ENCODE measurements around the gene GPRIN3.
A peak's percentile ranks its signal among the peaks of the same experiment; 100 is the strongest.
"Not testable (repeated sequence)": the region's sequence is repeated elsewhere in the genome, so short reads cannot be mapped to it uniquely, and the experiment has no call there.

The GPRIN3 gene

GRCh38 chr4:89230271-89230670 lies 77.3 kb downstream of the GPRIN3 start:
- DNase-seq (ENCODE audit: low read depth, low spot score), result no peak
- H3K27ac ChIP-seq, result no peak overlapping the region

GRCh38 chr4:89226665-89227574 lies 80.7 kb downstream of the GPRIN3 start:
- H3K27ac ChIP-seq, result peak overlapping the region; percentile 35
- peak; percentile 40 for DNase-seq (ENCODE audit: low read depth, low spot score)

- DNase-seq (ENCODE audit: low read depth, low spot score), result no peak
- H3K27ac ChIP-seq, result no peak overlapping the region
Measured at GRCh38 chr4:89222170-89222569, 85.4 kb downstream of the GPRIN3 start.

- H3K27ac ChIP-seq, result no peak overlapping the region
- DNase-seq (ENCODE audit: low read depth, low spot score), result no peak
Measured at GRCh38 chr4:89221167-89221867, 86.3 kb downstream of the GPRIN3 start.

DNA sequence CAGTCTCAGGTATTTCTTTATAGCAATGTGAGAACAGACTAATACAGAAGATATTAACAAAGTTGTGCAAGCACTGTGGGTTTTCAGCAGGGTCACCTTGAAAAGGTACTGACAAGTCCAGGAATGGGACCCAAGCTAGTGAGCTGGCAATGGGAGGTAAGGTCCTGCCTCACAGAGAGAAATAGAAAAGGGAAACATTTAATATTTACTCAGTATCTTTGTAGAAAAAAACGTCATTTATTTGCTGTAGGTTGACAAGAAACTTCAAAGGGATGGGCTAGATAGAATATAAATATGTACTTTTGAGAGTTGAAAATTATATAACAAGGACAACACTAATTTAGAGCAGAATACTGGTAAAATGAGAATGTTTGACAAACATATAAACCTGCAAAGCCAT lies 89.0 kb downstream of the GPRIN3 start:
- H3K27ac ChIP-seq, result no peak overlapping the region
- no peak for DNase-seq (ENCODE audit: low read depth, low spot score)

DNA sequence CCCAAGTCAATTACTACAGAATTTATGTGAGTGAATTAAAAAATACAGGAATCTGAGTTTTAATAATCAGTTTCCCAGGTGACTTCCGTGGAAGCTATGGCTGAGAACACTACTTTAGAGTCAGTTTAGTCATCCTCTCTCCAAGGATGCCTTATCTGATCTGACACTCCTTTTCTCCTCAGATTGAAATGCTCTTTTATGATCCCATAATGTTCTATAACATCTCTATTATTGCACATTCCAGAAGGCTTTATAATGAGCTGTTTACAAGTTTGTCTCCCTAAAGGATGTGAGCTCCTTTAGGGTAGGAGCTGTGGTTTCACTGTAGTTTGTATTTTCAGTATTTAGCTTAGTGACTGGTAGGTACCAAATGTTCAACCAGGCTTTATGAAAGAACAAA lies 90.0 kb downstream of the GPRIN3 start:
- no peak overlapping the region for H3K27ac ChIP-seq

DNA sequence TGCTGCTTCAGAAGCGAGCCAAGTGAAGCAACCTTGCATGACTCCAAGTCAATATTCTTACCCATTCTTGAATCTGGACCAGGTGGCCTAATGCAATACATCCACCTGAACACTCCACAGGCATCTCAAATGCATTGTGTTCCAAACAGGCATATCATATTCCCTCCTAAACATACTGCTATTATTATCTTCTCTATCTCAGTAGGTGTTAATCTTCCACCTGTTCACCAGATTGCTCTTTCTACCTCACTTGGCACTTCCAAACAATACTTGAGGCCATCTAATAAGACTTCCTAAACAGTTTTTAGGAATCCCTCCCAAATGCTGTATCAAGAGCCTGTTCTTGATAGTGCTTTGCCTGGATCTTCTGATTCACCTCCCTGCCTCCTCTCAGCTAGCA lies 90.7 kb downstream of the GPRIN3 start:
- no peak overlapping the region for H3K27ac ChIP-seq
- no peak for DNase-seq (ENCODE audit: low read depth, low spot score)

More for the DNA sequence above, 90.0 kb downstream of the GPRIN3 start:
- DNase-seq (ENCODE audit: low read depth, low spot score), result no peak

GRCh38 chr4:89216422-89216821 lies 91.2 kb downstream of the GPRIN3 start:
- no peak overlapping the region for H3K27ac ChIP-seq
- no peak for DNase-seq (ENCODE audit: low read depth, low spot score)

- no peak overlapping the region for H3K27ac ChIP-seq
- no peak for DNase-seq (ENCODE audit: low read depth, low spot score)
Measured at GRCh38 chr4:89215736-89216135, 91.9 kb downstream of the GPRIN3 start.

GRCh38 chr4:89214308-89214707 lies 93.3 kb downstream of the GPRIN3 start:
- DNase-seq (ENCODE audit: low read depth, low spot score), result no peak
- H3K27ac ChIP-seq, result no peak overlapping the region

- no peak overlapping the region for H3K27ac ChIP-seq
- DNase-seq (ENCODE audit: low read depth, low spot score), result no peak
Measured at GRCh38 chr4:89213382-89213701, 94.3 kb downstream of the GPRIN3 start.

- DNase-seq (ENCODE audit: low read depth, low spot score), result no peak
- no peak overlapping the region for H3K27ac ChIP-seq
Measured at GRCh38 chr4:89212666-89213381, 94.8 kb downstream of the GPRIN3 start.

GRCh38 chr4:89204624-89205023 lies 103.0 kb downstream of the GPRIN3 start:
- DNase-seq (ENCODE audit: low read depth, low spot score), result no peak
- H3K27ac ChIP-seq, result no peak overlapping the region

GRCh38 chr4:89203902-89204301 lies 103.7 kb downstream of the GPRIN3 start:
- no peak for DNase-seq (ENCODE audit: low read depth, low spot score)
- no peak overlapping the region for H3K27ac ChIP-seq

DNA sequence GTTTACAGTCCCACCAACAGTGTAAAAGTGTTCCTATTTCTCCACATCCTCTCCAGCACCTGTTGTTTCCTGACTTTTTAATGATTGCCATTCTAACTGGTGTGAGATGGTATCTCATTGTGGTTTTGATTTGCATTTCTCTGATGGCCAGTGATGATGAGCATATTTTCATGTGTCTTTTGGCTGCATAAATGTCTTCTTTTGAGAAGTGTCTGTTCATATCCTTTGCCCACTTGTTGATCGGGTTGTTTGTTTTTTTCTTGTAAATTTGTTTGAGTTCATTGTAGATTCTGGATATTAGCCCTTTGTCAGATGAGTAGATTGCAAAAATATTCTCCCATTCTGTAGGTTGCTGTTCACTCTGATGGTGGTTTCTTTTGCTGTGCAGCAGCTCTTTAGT lies 108.2 kb downstream of the GPRIN3 start:
- not testable (repeated sequence) for H3K27ac ChIP-seq; DNase-seq (ENCODE audit: low read depth, low spot score)

- no peak for DNase-seq (ENCODE audit: low read depth, low spot score)
- no peak overlapping the region for H3K27ac ChIP-seq
Measured at GRCh38 chr4:89197920-89198319, 109.7 kb downstream of the GPRIN3 start.

DNA sequence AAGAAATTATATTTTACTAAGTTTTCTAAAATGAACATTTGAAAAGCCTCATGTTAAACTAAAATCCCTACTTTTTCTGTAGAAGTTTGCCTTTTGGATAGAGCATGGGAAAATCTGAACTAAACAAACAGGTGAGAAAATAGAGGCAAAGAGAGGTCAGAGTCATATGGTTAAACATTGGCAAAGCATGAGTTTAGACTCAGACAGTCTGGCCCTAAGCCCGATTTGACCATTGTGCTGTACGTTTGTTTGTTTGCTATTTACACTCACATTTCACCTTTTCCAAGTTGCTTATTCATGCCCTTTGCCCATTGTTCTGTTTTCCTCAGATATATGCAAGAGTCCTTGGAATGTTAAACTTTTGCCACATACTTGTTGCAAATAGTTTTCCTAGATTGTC lies 110.9 kb downstream of the GPRIN3 start:
- peak overlapping the region; percentile 12 for H3K27ac ChIP-seq
- DNase-seq (ENCODE audit: low read depth, low spot score), result no peak

DNA sequence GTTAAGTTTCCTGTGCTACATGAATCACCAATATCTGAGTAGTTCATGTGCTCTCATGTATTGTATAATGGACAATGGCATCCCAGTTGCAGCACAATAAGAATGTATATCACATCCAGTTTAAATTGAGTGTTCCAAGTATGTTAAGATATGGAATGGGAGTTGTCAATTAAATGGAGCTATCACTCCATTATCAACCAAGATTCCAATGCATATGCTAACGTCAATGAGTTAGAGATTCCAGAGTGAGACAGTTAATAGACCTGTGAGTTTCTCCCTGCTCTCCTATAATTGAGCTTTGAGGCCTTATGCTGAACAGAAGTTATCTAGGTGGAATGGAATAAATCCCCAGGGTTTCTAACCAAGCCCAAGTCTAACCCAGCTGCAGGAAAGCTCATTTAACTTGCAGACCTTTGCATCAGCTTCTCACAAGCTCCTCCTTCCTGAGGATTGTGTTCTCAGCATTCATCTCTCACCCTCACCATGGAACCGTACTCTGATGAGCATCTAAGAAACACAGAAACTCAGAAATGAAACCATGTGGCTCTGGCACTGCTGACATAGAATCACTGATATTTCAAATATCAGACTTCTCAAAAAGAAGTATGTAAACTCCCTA lies 111.4 kb downstream of the GPRIN3 start:
- H3K27ac ChIP-seq, result peak overlapping the region; percentile 12
- no peak for DNase-seq (ENCODE audit: low read depth, low spot score)

- H3K27ac ChIP-seq, result no peak overlapping the region
- DNase-seq (ENCODE audit: low read depth, low spot score), result no peak
Measured at GRCh38 chr4:89193843-89194242, 113.8 kb downstream of the GPRIN3 start.
